Keratinocyte (primary cell): ENCODE measurements around the gene DUSP10.

Source experiments
- EZH2 ChIP-seq: IDR thresholded peaks from one replicate; pipeline ENCODE4 v1.6.1; 2012; ENCODE audit warnings: inconsistent platforms, mild to moderate bottlenecking, low read length, moderate library complexity
- TF ChIP-seq, protein P1 (sequence below), 3 experiments: IDR thresholded peaks in 1 of 3; conservative IDR thresholded peaks in 1 of 3; optimal IDR thresholded peaks in 1 of 3; 2 replicates in 2 of 3; 3 replicates in 1 of 3; pipeline versions ENCODE3 to v1.5.1; 2011; ENCODE audit warnings: low read length in 3 of 3, mild to moderate bottlenecking in 3 of 3, moderate library complexity in 2 of 3, control low read depth in 1 of 3, inconsistent platforms in 1 of 3; ENCODE audit not compliant: insufficient read depth in 2 of 3; ENCODE audit errors: extremely low read depth in 1 of 3

DNA sequence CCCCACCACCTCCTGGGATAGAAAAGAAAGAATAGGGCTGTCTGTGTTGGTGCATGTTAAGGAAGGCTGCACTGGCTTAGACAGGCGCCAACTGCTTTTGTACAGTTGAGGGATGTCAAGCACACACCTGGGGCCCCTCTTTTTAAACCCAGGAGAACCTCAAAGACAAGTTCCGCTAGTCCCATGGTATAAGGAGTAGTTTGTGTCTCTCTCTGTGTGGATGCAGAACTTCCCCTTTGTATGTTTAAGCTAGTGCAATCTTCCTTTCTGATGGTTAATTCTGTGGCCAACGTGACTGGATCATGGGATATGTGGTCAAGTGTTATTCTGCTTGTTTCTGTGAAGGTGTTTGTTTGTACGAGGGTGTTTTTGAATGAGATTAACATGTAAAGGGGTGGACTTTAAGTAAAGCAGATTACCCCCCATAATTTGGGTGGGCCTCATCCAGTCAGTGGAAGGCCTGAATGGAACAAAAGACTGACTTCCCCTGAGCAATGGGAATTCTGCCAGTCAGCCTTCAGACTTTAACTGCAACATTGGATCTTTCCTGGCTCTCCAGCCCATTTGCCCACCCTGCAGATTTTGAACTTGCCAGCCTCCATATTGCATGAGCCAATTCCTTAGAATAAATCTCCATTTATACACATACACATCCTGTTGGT, 9.5 kb upstream of the DUSP10 start:
- TF ChIP-seq, protein P1, sequence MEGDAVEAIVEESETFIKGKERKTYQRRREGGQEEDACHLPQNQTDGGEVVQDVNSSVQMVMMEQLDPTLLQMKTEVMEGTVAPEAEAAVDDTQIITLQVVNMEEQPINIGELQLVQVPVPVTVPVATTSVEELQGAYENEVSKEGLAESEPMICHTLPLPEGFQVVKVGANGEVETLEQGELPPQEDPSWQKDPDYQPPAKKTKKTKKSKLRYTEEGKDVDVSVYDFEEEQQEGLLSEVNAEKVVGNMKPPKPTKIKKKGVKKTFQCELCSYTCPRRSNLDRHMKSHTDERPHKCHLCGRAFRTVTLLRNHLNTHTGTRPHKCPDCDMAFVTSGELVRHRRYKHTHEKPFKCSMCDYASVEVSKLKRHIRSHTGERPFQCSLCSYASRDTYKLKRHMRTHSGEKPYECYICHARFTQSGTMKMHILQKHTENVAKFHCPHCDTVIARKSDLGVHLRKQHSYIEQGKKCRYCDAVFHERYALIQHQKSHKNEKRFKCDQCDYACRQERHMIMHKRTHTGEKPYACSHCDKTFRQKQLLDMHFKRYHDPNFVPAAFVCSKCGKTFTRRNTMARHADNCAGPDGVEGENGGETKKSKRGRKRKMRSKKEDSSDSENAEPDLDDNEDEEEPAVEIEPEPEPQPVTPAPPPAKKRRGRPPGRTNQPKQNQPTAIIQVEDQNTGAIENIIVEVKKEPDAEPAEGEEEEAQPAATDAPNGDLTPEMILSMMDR (optimal IDR thresholded peaks at IDR 0.05 in 1 of 3, IDR thresholded peaks at IDR 0.05 in 1 of 3, conservative IDR thresholded peaks at IDR 0.05 in 1 of 3; ENCODE audit: extremely low read depth in 1 of 3, insufficient read depth in 2 of 3, low read length in 3 of 3), result no peak
- TF ChIP-seq EZH2, result no peak
